HL-60/S4 (cell line): Measurements from ENCODE around the gene OSBPL10.

Experiments
- in situ Hi-C: fragments of 300-500 bp; cut with MboI; formaldehyde crosslinking; loops from 2 replicates; pipeline ENCODE4 v1.14.3; 2022; ENCODE audit warnings: low sequenced_read_pairs

Gene OSBPL10

DNA sequence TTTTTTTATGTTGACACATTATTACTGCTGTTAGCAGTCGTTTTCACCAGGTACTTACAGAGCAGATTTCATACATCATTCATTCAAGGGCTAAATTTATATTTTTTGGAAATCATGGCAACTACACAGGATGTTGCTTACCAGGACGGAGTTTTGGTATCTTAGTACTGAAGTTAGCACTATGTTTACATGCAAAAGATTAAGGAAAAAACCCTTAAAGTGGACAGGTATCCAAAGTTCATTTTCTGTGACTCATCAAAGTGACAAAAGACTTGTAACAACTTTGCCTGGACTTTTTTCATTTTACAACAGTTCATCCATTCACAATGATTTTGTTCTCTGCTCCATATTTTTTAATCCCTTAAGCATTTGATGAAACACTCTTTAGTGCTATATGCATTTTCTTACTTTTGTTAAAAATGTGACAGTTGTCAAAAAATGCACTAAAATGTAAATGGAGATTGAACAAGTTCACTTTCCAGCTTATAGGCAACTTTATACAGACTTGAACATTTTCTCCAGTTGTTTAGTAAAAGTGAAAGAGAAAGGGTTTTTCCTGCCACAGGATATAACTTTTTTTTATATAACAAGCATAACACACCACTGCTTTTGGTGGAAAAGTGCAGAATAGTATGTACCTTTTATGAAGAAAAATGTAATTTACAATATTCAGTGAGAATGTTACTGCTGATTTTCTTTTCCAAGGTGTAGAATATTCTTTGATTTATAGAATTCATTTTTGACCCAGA, 344.2 kb downstream of the OSBPL10 start:
- in situ Hi-C loops = no loop called here

DNA sequence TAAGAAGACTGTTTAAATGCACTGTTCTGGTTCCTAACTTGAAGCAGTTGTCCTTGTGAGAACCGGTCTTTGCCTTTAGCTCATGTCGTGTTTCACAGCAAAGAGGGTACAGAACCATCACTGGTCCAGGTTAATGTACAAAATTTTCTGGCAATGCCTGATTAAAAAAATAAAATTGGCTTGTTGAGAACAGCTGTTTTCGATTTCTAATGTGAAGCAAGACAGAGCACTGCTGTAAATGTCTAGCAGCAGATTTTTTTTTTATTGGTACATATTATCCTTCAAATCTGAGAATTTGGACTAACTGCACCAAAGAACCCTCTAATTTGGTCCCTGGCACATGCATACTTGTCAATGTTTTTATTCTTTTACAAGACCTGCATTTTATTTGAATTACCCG, 345.0 kb downstream of the OSBPL10 start:
- in situ Hi-C loops = no loop called here

DNA sequence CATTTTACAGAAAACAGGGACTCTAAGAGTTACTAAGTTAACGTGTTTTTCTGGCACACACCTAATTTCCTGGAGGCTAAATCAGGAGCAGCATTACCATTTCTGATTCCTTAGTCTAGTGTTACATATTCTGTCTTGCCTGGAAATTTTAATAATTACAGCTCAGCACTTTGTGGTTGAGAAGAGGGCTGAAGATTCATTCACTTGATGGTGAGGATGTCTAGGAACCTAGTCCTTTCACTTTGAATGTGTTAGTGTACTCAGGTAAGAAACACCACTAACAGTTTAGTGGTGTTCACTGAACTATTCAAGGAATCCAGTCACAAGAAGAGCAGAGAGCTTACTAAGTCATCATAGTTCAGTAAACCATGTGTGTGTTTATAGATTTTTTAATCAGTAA, 345.5 kb downstream of the OSBPL10 start:
- in situ Hi-C loops = no loop called here

DNA sequence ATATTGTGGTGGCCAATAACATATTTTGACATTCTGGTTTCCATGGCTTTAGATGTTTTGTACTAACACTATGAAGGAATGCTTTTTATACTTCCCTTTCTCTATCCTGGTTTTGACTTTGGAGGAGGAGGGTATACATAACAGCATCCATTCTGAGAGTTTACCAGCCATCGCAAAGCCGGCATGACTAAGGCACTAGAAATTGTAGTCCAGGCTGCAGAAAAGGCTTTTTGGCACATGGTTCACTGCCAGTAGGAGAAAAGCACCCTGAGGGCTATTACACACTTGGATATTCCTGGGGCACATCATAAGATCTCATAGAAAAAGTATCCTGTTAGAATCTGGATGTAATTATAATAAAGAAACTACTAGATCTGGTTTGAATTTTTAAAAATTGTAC, 346.6 kb downstream of the OSBPL10 start:
- in situ Hi-C loops = no loop called here

DNA sequence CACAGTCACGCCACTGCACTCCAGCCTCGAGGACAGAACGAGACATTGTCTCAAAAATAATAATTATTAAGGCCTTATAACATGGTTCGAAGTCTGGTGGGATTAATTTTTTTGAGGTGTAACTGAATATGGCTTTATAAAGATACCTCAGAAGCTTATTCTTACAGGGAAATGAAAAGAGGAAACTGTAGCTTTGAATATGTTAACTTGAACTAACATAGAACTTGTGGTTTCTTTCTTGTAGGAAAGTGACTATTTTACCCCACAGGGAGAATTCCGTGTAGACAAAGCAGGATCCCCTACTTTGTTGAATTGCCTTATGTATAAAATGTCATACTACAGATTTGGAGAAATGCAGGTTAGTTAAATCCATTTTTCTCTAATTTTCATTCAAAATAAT, 352.0 kb downstream of the OSBPL10 start:
- in situ Hi-C loops = no loop called here

DNA sequence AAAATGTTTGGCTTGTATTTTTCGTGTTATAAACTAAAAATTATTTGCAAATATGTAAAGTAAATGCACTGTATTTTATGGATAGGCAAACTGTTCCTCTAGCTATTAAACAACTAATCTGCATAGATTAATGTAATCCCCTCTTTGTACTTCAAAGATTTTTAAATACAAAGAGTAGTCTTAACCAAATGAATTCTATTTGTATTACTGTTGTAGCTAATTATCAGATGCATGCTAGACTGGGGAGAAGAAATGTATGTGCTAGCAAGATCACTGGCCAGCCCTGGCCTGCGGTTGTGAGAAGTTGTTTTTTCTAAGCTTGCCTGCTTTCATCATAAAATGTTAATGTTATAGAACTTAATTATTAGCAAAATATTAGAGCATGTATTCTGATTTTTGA, 355.7 kb downstream of the OSBPL10 start:
- in situ Hi-C loops = no loop called here

DNA sequence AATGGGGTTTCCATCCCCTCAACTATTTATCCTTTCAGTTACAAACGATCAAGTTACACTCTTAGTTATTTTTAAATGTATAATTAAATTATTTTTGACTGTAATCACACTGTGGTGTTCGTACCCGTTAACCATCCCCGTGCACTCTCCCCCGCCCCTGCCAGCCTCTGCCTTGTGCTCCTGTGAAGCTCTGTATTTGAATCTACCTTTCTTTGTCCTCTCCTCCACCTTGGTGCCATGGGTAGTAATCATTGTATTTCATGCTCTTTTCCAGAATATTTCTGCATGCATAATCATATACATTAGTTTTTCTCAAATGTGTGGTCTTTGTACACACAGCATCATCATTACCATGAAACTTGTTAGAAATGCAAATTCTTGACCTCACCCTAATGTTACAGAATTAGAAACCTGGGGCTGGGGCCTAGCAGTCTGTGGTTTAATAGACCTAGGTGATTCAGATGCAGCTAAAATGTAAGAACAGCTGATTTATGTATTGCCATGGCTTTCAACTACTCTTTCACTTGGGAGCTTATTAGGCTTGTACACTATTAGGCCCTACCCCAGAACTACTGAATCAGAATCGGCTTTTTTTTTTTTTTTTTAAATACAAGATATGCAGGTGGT, 356.9 kb downstream of the OSBPL10 start:
- in situ Hi-C loops = no loop called here

DNA sequence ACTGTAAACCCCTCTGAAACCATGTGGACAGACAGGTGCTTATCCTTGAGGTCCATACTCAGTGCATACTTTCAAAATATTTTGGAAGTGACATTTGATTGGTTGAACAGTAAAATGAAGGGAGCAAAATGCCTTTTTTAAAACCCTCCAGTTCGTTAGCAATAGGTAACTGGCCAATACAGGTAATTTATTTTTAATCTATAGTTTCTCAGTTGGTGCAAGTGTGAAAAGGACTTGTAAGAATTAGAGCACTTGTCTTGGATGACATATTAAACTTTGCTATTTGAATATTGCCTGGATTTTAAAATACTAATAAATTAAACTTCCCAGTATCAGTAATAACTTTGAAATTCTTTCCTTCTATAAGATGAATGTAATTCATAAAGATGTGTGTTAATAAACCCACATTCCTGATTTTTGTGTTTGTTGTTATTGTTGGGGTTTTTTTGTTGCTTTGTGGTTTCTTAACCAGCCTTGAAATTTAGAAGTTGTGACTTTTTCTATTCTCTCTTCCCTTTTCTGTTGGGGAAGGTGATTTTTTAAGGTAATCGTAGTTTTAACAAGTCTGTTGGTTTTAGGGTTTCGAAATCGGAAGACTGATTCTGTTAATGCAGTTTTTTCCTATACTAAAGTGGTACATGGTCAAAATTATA, 358.3 kb downstream of the OSBPL10 start:
- in situ Hi-C loops = no loop called here

DNA sequence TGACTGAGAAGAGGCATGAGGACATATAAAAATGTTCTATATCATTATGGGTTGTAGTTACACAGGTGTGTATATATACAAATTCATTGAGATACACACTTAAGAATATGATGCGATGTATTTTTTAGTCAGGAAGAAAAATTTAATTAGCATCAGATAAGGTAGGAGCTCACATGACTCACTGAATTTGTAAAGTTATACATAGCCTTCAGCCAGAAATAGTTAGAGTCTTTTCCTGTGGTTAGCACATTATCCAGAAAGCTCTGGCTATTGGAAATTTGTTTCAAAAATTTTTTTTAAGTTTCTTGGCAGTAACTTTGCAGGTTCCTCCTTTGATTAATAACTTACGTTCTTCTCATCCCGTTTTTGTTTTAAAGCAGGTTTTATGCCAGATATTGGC, 359.7 kb downstream of the OSBPL10 start:
- in situ Hi-C loops = no loop called here

DNA sequence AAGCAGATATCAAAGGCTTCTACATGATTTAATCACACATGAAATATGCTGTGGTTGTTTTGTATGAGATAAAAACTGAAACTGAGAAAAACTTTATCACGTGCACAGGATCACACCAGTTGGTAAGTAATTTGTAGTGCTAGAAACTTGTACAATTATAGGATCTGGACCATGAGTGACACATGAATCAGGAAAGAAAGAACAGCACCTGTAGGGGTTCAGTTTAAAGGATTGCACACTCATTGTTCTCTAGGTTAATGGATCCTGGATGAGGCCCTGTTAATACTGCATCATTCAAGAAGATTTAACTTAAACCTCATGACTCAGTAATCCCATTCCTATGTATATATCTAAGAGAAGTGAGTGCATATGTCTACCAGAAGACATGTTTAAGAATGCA, 360.4 kb downstream of the OSBPL10 start:
- in situ Hi-C loops = no loop called here

DNA sequence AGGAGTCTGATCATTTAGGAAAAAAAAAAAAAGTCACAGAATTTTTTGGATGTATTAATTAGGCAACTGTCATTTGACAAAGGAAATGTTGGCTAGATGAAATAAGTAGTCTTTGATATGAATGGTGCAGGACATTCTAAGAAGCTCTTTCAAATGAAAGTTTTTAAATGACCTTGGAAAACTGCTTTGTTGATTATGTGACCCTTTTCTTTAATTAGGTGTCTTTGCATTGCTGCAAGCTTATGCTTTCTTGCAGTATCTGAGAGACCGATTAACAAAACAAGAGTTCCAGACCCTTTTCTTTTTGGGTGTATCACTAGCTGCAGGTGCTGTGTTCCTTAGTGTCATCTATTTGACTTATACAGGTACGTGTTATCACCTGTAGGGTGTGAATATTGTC, 364.4 kb downstream of the OSBPL10 start:
- in situ Hi-C loops = no loop called here

DNA sequence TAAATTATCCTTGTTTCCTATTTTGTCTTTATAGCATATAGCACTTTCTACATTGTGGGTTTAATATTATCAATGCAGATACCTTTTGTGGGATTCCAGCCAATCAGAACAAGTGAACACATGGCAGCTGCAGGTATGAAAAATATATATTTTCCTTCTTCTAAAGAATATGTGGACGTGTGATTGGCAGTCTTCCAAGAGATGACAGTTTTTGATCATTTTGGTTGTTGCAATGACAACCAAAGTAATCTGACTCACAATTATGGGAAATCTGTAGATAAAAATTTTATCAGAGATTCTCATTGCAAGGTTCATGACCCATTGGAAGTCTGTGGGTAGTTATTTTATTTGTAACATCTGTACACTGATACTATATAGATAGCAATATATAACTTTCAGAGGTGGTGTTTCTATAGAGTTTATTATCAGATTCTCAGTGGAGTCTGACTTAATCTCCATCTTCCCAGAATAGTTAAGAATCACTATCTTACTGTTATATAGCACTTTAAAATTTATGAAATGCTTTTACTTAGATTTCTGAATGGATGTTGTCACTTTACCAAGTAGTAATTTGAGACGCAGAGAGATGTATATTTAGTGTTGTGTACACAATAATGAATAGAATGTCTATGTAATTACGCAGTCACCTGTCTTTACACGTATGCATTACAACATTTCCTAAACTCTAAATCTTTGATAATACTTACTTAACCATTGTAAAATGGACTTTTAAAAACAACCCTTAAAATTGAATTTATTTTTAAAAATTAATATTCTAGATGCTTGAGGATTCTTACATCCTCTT, 365.8 kb downstream of the OSBPL10 start:
- in situ Hi-C loops = no loop called here

DNA sequence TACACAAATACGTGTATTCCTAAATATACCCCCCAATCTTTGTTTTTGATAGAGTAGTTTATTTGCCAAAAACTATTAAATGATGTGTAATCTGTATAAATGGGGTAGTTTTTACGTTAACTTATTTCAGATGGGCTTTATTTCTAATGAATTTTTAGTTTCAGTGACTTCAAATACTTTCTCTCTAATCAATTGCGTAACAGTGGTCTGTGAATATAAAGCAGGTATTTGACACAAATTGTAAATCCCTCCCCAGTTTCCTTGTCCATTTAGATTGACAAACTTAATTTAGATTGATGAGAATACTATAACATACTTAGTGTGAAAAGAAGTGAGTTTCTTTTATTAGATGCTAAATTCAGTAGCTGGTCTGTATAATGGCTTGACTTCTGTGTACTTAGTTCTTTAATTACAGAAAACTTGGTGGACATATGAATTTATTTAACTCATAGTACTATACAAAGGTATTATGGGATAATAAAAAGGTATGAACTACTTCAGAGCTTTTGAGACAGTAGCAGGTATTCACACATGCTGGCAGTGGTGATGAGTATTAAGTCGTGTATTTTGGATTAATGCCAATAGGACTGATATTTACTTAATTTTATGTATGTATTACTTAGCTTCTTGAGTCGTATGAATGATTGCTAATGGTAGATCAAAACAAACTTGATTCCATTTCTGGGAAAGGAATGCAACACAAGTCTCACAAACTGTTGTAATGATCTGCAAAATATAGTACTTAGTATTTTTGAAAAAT, 366.7 kb downstream of the OSBPL10 start:
- in situ Hi-C loops = no loop called here

DNA sequence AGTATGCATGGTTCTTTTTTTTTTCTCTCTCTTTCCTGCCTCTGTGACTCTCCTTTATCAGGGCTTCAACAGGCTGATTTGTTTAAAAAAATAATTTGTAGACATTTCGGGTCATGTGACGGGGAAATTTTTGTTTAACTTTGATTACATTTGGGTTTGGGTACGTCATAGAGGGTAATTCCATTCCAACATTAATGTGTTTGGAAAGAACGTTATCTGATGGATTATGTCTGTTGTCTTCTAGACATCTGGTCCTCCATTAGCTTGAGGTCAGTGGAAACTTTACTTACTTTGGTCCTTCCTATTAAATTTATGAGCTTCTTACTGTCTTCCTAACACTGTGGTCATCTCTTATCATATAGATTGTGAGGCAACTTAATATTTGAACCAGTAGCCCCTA, 367.4 kb downstream of the OSBPL10 start:
- in situ Hi-C loops = no loop called here

DNA sequence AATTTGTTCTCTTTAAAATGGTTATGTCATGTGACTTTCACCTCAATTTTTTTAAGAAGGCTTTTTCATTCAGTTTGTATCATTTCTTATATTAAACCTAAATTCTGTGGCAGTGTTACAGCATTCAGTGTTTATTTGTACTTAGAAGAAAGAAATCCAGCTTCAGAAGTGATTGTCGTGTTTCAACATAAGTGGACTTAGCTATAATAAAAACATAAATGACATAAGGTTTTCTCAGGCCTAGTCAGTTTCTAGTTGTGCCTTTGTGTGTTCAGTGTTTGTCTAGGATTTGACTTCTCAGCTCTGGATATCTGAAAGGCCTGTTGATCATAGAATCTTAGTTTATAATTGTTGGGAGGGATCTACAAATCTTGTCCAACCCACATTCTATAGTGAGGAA, 367.9 kb downstream of the OSBPL10 start:
- in situ Hi-C loops = no loop called here
